Activated naive CD8-positive, alpha-beta T cell treated with anti-CD3 and anti-CD28 coated beads, Interleukin-2, amount 10 ng/mL, durations not matched to agents 7 days and 5 days (primary cell): ENCODE data around the gene ZNF407. TPM values are rescaled to one million over a fixed set of nuclear protein-coding genes. Genes with fewer than 3 reads are reported as not detected.

Experiments used
- ATAC-seq: fragments of 150-1000 bp; cut with Tn5 transposase; one replicate; pipeline ENCODE4 v1.10.0; 2021; ENCODE audit warnings: low read depth, moderate library complexity
- POLR2A ChIA-PET: fragments of 350-600 bp; sonication (Branson Sonifier 250); formaldehyde crosslinking; loops from one replicate; lab custom pipeline; 2021; ENCODE audit warnings: antibody characterized with exemption; lab: Charles Lee
- DNase-seq: peaks from one replicate; pipeline ENCODE4 v3.0.0; 2021
- H3K27ac Mint-ChIP-seq: one replicate; pipeline ENCODE4 v1.8.0; 2022; ENCODE audit warnings: mild to moderate bottlenecking, mixed read lengths
- H3K27me3 Mint-ChIP-seq: one replicate; pipeline ENCODE4 v1.8.0; 2022; ENCODE audit warnings: mild to moderate bottlenecking, moderate library complexity, mixed read lengths
- H3K36me3 Mint-ChIP-seq: one replicate; pipeline ENCODE4 v1.8.0; 2021; ENCODE audit warnings: mild to moderate bottlenecking, mixed read lengths
- H3K4me1 Mint-ChIP-seq: one replicate; pipeline ENCODE4 v1.8.0; 2021; ENCODE audit warnings: mixed read lengths
- H3K4me3 Mint-ChIP-seq: one replicate; pipeline ENCODE4 v1.8.0; 2022; ENCODE audit warnings: mild to moderate bottlenecking, moderate library complexity, mixed read lengths
- H3K9me3 Mint-ChIP-seq: one replicate; pipeline ENCODE4 v1.8.0; 2021; ENCODE audit warnings: mixed read lengths
- total RNA-seq, 2 experiments: library from RNA; stranded (reverse); gene quantifications; one replicate each; pipeline ENCODE4 v1.2.3, GENCODE V29; 2021

The ZNF407 gene
- total RNA-seq, 2 experiments from 2014 or later = 16.9 to 17.1 TPM

GRCh38 chr18:74788657-74789056 is 191.0 kb downstream of the ZNF407 start:
- Mint-ChIP-seq H3K36me3 (peaks cover 7% of the 10 kb centered on the region), H3K4me1 (no peaks in the 10 kb centered on the region), H3K4me3 (no peak overlapping the region), H3K27ac (no peak overlapping the region), H3K9me3 (no peaks in the 10 kb centered on the region), H3K27me3 (no peaks in the 10 kb centered on the region)
- no peak for ATAC-seq
- POLR2A ChIA-PET = no interaction called here
- no peak for DNase-seq

DNA sequence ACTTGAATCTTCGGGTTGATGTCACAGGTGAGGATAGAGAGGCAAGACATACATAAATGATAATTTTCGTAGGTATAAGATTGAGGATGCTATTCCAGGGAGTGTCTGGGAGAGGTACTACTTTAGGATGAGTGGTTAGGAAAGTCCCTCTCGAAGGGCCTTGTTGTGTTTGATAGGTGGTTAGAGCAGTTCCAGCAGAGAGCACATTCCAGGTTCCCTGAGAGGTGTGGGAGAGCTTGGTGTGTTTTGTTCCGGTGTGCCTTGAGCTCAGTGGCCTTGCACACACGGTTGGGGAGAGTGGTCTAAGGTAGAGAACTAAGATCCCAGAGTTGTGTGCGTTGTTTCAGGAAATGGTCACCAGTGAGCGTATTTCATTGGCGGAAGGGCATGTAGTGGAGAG is 191.4 kb downstream of the ZNF407 start:
- no peak for DNase-seq
- H3K27me3 Mint-ChIP-seq = no peaks in the 10 kb centered on the region
- H3K36me3 Mint-ChIP-seq = peaks cover 7% of the 10 kb centered on the region
- POLR2A ChIA-PET = no interaction called here
- no peaks in the 10 kb centered on the region for H3K4me1 Mint-ChIP-seq
- ATAC-seq = no peak
- no peak overlapping the region for H3K4me3 Mint-ChIP-seq
- no peak overlapping the region for H3K27ac Mint-ChIP-seq
- no peaks in the 10 kb centered on the region for H3K9me3 Mint-ChIP-seq

DNA sequence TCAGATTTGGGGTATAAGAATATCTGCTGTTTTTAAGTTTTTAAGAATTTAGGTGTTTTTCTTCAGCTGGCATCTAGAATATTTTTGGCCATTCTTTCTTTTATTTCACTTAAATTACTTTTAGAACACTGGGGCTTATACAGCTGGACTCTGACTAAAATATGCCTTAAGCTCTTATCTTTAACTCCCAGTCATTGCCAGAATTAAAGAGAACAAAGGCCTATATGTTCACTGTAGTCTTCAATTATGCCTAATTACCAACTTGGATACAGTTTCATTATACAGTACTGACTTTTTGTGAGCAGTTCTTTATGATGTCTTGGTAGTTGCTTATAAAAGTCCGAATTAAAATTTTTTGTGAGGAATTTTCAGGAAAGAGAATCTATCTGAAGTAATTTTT is 192.8 kb downstream of the ZNF407 start:
- Mint-ChIP-seq H3K27ac (no peak overlapping the region), H3K9me3 (no peaks in the 10 kb centered on the region), H3K4me1 (no peaks in the 10 kb centered on the region), H3K36me3 (peaks cover 6% of the 10 kb centered on the region), H3K27me3 (no peaks in the 10 kb centered on the region), H3K4me3 (no peak overlapping the region)
- no peak for ATAC-seq
- POLR2A ChIA-PET = no interaction called here
- no peak for DNase-seq

- no peak for ATAC-seq
- POLR2A ChIA-PET = no interaction called here
- H3K36me3 Mint-ChIP-seq = peaks cover 5% of the 10 kb centered on the region
These were observed 194.0 kb downstream of the ZNF407 start for GRCh38 chr18:74791501-74792194.

DNA sequence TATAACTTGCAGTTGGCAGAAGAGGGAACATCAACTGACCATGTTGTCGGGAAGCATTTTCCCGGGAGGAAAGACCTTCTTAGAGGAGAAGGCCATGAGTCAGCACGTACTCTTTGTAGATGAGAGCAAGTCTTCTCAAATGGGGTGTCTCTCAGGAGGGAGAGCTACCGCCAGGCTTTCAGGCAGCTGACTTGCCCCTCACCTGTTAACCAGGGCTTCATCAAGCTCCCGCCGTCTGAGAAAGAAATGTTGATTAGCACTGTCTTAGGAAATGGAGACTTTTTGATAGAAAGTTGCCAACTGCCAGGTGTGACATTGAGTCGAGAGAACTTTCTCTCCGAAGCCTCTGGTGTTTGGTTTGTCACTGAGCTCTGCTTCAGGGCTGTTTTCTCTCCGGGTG is 196.1 kb downstream of the ZNF407 start:
- ATAC-seq (no peak), DNase-seq (no peak)
- Mint-ChIP-seq H3K36me3 (peaks cover 5% of the 10 kb centered on the region), H3K9me3 (no peaks in the 10 kb centered on the region), H3K27me3 (no peaks in the 10 kb centered on the region), H3K27ac (no peak overlapping the region), H3K4me1 (peaks cover 8% of the 10 kb centered on the region), H3K4me3 (no peak overlapping the region)
- POLR2A ChIA-PET = no interaction called here

More at GRCh38 chr18:74791501-74792194, 194.0 kb downstream of the ZNF407 start:
- H3K4me3 Mint-ChIP-seq = no peak overlapping the region
- no peaks in the 10 kb centered on the region for H3K9me3 Mint-ChIP-seq
- H3K27me3 Mint-ChIP-seq = no peaks in the 10 kb centered on the region
- H3K4me1 Mint-ChIP-seq = no peaks in the 10 kb centered on the region
- DNase-seq = no peak
- no peak overlapping the region for H3K27ac Mint-ChIP-seq

DNA sequence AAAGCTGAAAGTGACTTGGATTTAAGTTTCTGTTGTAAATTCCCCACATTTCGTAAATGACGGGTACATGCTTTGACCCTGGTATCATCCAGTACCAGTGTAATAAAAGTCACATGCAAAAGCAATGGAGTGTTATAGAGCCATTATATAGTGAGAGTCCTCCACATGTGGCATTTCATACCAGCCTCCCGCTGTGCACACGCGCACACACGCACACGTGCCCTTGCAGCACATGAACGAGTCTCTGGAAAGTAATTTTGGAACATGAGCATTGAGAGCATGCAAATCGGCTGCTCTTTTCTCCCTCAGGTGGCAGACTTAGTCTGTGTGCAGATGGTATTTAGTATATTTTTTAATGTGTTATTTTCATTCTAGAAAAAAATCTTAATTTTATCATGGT is 198.1 kb downstream of the ZNF407 start:
- no peak overlapping the region for H3K27ac Mint-ChIP-seq
- ATAC-seq (no peak), DNase-seq (no peak)
- H3K9me3 Mint-ChIP-seq = no peaks in the 10 kb centered on the region
- no peak overlapping the region for H3K4me3 Mint-ChIP-seq
- peaks cover 8% of the 10 kb centered on the region for H3K4me1 Mint-ChIP-seq
- POLR2A ChIA-PET = no interaction called here
- no peaks in the 10 kb centered on the region for H3K27me3 Mint-ChIP-seq
- peaks cover 3% of the 10 kb centered on the region for H3K36me3 Mint-ChIP-seq

GRCh38 chr18:74796211-74796610 is 198.5 kb downstream of the ZNF407 start:
- ATAC-seq (no peak), DNase-seq (no peak)
- Mint-ChIP-seq H3K4me3 (no peak overlapping the region), H3K4me1 (peaks cover 8% of the 10 kb centered on the region), H3K36me3 (peaks cover 3% of the 10 kb centered on the region), H3K9me3 (no peaks in the 10 kb centered on the region), H3K27ac (no peak overlapping the region), H3K27me3 (no peaks in the 10 kb centered on the region)
- POLR2A ChIA-PET = no interaction called here

- Mint-ChIP-seq H3K27me3 (no peaks in the 10 kb centered on the region), H3K4me1 (peaks cover 8% of the 10 kb centered on the region), H3K4me3 (no peak overlapping the region), H3K36me3 (peaks cover 1% of the 10 kb centered on the region), H3K9me3 (no peaks in the 10 kb centered on the region), H3K27ac (no peak overlapping the region)
- POLR2A ChIA-PET = no interaction called here
- ATAC-seq = no peak
- DNase-seq = no peak
These were observed 199.3 kb downstream of the ZNF407 start for GRCh38 chr18:74796841-74797576.

- ATAC-seq = no peak
- Mint-ChIP-seq H3K36me3 (peaks cover 1% of the 10 kb centered on the region), H3K27me3 (no peaks in the 10 kb centered on the region), H3K9me3 (no peaks in the 10 kb centered on the region), H3K4me1 (peaks cover 8% of the 10 kb centered on the region), H3K4me3 (no peak overlapping the region), H3K27ac (no peak overlapping the region)
- POLR2A ChIA-PET = no interaction called here
- no peak for DNase-seq
These were observed 200.0 kb downstream of the ZNF407 start for GRCh38 chr18:74797577-74798151.

DNA sequence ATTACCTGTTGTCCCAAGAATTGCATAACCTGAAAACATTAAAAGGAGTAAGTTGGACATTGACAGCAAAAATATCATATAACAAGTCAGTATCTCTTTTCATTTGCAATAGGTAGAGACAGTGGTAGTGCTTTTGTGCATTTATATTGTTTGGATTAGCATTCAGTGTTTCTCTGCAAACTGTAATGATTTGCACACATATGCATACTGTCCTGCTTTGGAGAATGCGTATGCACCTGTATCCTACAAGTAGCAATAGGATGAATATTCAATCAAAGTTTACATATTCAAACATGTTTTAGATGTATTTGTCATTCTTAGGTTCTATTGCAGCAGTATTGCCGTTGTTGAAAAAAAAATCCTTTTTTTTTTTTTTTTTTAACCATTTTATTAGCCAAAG is 201.9 kb downstream of the ZNF407 start:
- no peak for ATAC-seq
- no peak for DNase-seq
- H3K4me1 Mint-ChIP-seq = peaks cover 11% of the 10 kb centered on the region
- no peak overlapping the region for H3K4me3 Mint-ChIP-seq
- no peaks in the 10 kb centered on the region for H3K36me3 Mint-ChIP-seq
- POLR2A ChIA-PET = no interaction called here
- H3K27ac Mint-ChIP-seq = no peak overlapping the region
- no peaks in the 10 kb centered on the region for H3K9me3 Mint-ChIP-seq
- H3K27me3 Mint-ChIP-seq = no peaks in the 10 kb centered on the region

- POLR2A ChIA-PET = no interaction called here
- H3K27me3 Mint-ChIP-seq = no peaks in the 10 kb centered on the region
- no peaks in the 10 kb centered on the region for H3K36me3 Mint-ChIP-seq
- H3K4me3 Mint-ChIP-seq = no peak overlapping the region
- ATAC-seq (no peak), DNase-seq (no peak)
- H3K27ac Mint-ChIP-seq = no peak overlapping the region
- H3K9me3 Mint-ChIP-seq = no peaks in the 10 kb centered on the region
- peaks cover 11% of the 10 kb centered on the region for H3K4me1 Mint-ChIP-seq
These were observed 202.4 kb downstream of the ZNF407 start for GRCh38 chr18:74800098-74800497.

DNA sequence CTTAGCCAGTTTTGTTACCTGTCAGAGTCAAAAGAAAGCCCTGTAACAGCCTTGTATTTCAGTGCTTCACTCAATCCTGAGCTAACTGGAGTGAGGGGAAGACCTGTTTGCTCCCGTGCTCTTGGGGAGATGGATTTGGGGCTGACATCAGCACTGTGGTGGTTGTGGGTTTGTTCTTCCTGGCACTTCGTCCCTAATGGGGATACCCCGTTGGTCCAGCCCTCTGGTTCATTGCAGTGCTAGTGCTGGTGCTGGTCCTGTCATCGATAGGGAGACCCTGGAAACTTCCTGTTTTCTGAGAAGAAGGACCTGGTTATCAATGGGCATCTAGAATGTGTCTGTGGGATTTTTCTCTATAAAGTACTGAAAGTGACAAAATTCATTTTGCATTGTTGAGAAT is 205.4 kb downstream of the ZNF407 start:
- ATAC-seq = no peak
- POLR2A ChIA-PET = no interaction called here
- H3K27ac Mint-ChIP-seq = no peak overlapping the region
- no peaks in the 10 kb centered on the region for H3K27me3 Mint-ChIP-seq
- no peak for DNase-seq
- no peaks in the 10 kb centered on the region for H3K36me3 Mint-ChIP-seq
- peaks cover 11% of the 10 kb centered on the region for H3K4me1 Mint-ChIP-seq
- H3K9me3 Mint-ChIP-seq = no peaks in the 10 kb centered on the region
- H3K4me3 Mint-ChIP-seq = no peak overlapping the region

DNA sequence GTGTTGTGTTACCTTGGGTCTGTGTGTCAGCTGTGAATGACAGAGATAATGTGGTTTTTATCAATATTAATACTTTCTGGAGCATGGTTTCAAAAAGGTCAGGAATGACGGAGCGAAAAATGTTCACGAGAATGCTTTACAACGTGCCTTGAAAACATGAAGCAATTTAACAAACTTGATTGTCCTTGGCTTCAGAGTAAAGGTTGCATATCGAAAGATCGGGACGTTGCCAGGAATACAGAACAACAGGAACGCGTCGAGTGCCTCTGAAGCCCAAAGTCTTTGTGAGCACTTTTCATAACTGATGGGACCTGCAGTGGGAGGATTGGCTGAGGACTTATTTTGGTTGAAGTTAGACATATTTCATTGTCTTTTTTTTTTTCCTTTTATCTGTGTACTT is 206.1 kb downstream of the ZNF407 start:
- H3K36me3 Mint-ChIP-seq = no peaks in the 10 kb centered on the region
- H3K27ac Mint-ChIP-seq = no peak overlapping the region
- H3K9me3 Mint-ChIP-seq = no peaks in the 10 kb centered on the region
- ATAC-seq (no peak), DNase-seq (no peak)
- peaks cover 7% of the 10 kb centered on the region for H3K4me1 Mint-ChIP-seq
- no peaks in the 10 kb centered on the region for H3K27me3 Mint-ChIP-seq
- POLR2A ChIA-PET = no interaction called here
- no peak overlapping the region for H3K4me3 Mint-ChIP-seq

DNA sequence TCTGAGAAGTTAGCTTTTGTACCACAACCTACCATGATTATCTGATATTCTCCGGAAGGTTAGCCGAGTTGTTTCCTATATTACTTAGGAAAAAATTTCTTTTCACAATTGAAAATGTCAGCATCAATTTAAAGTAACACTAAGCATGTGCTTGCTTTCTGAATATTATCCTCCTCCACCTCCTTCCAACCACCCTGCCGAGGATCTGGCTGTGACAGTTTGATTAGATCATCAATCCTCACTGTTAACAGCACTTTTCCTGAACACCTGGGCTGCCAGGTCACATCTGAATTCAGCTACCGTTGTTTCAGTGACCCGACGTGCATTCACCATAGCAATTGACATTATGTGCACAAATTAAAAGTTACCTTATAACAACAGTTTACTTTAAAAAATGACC is 207.0 kb downstream of the ZNF407 start:
- POLR2A ChIA-PET = interaction anchor here (0.7 kb wide), 1 partner anchor 1773 kb away, joined by 3 read pairs; no protein-coding TSS in a partner anchor
- H3K27me3 Mint-ChIP-seq = no peaks in the 10 kb centered on the region

More for the DNA sequence above, 207.0 kb downstream of the ZNF407 start:
- H3K4me1 Mint-ChIP-seq = peaks cover 7% of the 10 kb centered on the region
- no peaks in the 10 kb centered on the region for H3K36me3 Mint-ChIP-seq
- H3K9me3 Mint-ChIP-seq = no peaks in the 10 kb centered on the region
- ATAC-seq = no peak
- no peak for DNase-seq
- no peak overlapping the region for H3K27ac Mint-ChIP-seq
- no peak overlapping the region for H3K4me3 Mint-ChIP-seq
